Hepatocyte (in vitro differentiated cells): ENCODE data around the gene ZDHHC9.

Experiments used
- EZH2 ChIP-seq: fragments of 200-600 bp; sonication (generic); IDR thresholded peaks from 2 replicates; pipeline ENCODE4 v1.6.1; 2016; ENCODE audit warnings: antibody characterized with exemption, mild to moderate bottlenecking, borderline replicate concordance
- EZH2phosphoT487 ChIP-seq: fragments of 200-600 bp; sonication (generic); IDR thresholded peaks from one replicate; pipeline ENCODE4 v1.6.1; 2018; ENCODE audit warnings: antibody characterized with exemption, mild to moderate bottlenecking, low read depth, moderate library complexity; ENCODE audit not compliant: unreplicated experiment, severe bottlenecking
- TF ChIP-seq, protein P1 (sequence below): fragments of 200-600 bp; sonication (generic); IDR thresholded peaks from 2 replicates; pipeline ENCODE4 v1.5.1; 2016; ENCODE audit warnings: antibody characterized with exemption, mild to moderate bottlenecking; ENCODE audit not compliant: poor library complexity

DNA sequence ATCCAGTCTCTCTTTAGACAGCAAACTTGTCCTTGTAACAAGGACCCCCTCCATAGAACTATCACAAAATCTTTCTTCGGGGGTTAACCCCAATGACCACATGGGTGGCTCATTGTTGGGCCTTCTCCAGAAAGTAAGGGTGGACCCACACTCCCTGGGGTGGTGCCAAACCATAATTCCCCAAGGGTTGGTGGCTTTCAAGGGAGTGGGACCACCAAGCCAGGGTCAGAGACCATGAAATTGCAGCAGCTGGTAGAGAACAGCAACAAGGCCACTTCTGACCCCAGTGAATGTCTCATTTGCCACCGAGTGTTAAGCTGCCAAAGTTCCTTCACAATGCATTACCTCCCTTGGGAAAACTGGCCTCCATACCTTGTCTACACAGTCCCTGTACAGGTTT lies 28.8 kb upstream of the ZDHHC9 start:
- TF ChIP-seq, protein P1, sequence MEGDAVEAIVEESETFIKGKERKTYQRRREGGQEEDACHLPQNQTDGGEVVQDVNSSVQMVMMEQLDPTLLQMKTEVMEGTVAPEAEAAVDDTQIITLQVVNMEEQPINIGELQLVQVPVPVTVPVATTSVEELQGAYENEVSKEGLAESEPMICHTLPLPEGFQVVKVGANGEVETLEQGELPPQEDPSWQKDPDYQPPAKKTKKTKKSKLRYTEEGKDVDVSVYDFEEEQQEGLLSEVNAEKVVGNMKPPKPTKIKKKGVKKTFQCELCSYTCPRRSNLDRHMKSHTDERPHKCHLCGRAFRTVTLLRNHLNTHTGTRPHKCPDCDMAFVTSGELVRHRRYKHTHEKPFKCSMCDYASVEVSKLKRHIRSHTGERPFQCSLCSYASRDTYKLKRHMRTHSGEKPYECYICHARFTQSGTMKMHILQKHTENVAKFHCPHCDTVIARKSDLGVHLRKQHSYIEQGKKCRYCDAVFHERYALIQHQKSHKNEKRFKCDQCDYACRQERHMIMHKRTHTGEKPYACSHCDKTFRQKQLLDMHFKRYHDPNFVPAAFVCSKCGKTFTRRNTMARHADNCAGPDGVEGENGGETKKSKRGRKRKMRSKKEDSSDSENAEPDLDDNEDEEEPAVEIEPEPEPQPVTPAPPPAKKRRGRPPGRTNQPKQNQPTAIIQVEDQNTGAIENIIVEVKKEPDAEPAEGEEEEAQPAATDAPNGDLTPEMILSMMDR: no peak
- no peak for TF ChIP-seq EZH2
- TF ChIP-seq EZH2phosphoT487: no peak
